Coronary artery (tissue), 2 donors: ENCODE results near the gene ZMYND11.

ENCODE experiments used
- DNase-seq: peaks from one replicate; pipeline ENCODE4 v3.0.0-alpha.2; 2017; ENCODE audit warnings: low spot score
- H3K27ac ChIP-seq, 2 donors: fragments of 200-600 bp; sonication (generic); one replicate each; pipeline ENCODE4 v1.5.1; 2016 to 2019
- H3K4me3 ChIP-seq: fragments of 200-600 bp; sonication (generic); 2 replicates; pipeline ENCODE4 v1.5.1; 2016; ENCODE audit warnings: mild to moderate bottlenecking, moderate library complexity
- CTCF ChIP-seq: fragments of 200-600 bp; sonication (generic); IDR thresholded peaks from one replicate; pipeline ENCODE4 v1.5.1; 2019; ENCODE audit warnings: antibody characterized with exemption

ZMYND11 gene

DNA sequence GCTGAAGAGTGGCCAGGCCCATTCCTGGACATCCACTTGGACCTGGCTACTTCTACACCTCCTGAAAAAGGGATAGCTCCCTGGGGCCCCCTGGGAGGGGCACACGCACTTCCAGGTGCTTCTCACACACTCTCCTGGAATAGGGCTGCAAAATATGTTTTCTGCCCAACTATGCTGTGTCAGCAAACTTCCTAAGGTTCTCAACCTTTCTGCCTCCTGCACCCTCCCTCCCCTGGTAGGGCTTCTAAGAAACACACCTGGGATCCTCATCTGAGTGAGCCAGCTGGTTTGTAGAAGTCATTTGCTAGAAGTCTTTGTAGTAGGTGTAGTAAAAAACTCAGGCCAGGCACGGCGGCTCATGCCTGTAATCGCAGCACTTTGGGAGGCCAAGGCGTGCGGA lies 136.5 kb downstream of the ZMYND11 start:
- no peak for DNase-seq
- Histone ChIP-seq H3K27ac (no peak overlapping the region), H3K4me3 (no peak overlapping the region)
- no peak for TF ChIP-seq CTCF

DNA sequence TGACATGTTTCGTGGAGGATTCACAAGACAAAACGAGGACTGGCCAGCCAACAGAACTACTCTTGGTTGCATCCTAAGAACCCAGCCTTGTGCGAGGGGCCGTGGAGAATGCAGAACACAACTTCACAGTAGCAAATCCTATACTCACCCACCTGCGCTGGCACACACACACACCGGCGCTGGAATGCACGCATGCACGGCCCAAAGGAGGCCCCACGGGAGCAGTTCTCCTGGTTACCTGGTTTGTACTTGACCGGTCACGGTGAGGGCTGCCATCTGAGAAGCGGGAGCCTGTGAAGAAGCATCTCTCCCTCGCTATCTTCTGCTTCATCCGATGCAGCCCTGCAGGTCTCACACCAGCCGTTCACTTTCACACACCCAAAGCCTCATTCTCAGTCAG lies 137.8 kb downstream of the ZMYND11 start:
- no peak for TF ChIP-seq CTCF
- no peak overlapping the region for H3K4me3 ChIP-seq
- DNase-seq: no peak
- no peak overlapping the region for H3K27ac ChIP-seq

DNA sequence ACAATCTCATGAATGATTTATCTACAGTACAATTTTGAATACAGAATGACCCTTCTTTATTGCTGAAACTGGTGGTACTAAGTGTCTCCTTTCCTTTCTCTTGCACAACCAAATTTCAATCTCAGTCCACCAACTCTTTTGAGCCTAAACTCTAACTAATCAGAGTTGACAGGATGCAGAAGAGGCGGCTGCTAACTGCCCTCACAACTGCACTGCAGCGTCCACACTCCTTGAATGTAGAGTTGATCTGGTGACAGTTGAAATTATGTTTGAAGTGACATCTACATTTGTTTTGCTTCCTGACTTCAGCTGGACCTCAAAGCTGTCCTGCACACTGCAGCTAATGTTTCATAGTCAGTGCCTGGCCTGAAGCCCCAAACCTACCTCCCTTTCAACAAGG lies 139.6 kb downstream of the ZMYND11 start:
- H3K27ac ChIP-seq: no peak overlapping the region
- no peak for DNase-seq
- no peak for TF ChIP-seq CTCF
- no peak overlapping the region for H3K4me3 ChIP-seq

DNA sequence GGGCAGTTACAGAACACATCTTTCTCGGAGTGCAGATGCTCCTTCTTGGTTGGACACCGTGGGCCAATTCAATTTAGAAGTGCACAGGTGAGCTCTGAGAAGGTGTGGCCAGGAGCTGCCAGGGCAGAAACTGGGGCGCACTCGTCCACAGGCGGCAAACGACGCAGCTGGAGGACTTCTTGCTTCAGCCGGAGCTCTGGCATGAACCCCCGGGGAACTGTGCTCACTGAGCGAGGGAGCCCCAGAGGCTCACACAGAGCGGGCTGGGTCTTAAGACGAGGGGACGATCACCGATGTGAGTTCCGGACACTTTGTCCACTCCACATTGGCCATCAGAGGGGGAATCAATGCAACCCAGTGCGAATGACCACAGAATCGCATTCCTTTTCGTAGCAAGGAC lies 140.4 kb downstream of the ZMYND11 start:
- no peak for DNase-seq
- no peak for TF ChIP-seq CTCF
- H3K4me3 ChIP-seq: no peak overlapping the region

DNA sequence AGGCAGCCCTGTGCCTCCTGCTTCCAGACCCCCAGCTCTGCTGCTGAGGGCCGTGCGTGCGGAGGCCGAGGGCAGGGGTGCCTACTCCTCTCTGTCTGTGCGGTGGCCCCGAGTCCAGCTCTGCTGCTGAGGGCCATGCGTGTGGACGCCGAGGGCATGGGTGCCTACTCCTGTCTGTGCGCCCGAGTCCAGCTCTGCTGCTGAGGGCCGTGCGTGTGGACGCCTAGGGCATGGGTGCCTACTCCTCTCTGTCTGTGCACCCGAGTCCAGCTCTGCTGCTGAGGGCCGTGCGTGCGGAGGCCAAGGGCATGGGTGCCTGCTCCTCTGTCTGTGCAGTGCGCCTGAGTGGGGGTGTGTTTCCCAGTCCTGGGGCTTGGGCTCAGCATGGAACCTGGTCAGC lies 142.7 kb downstream of the ZMYND11 start:
- Histone ChIP-seq H3K27ac (no peak overlapping the region), H3K4me3 (no peak overlapping the region)
- TF ChIP-seq CTCF: no peak
- no peak for DNase-seq

More for the DNA sequence above, 140.4 kb downstream of the ZMYND11 start:
- H3K27ac ChIP-seq: no peak overlapping the region

- Histone ChIP-seq H3K4me3 (no peak overlapping the region), H3K27ac (no peak overlapping the region)
- no peak for TF ChIP-seq CTCF
- DNase-seq: no peak
Observed at GRCh38 chr10:278707-279106, 143.5 kb downstream of the ZMYND11 start.

DNA sequence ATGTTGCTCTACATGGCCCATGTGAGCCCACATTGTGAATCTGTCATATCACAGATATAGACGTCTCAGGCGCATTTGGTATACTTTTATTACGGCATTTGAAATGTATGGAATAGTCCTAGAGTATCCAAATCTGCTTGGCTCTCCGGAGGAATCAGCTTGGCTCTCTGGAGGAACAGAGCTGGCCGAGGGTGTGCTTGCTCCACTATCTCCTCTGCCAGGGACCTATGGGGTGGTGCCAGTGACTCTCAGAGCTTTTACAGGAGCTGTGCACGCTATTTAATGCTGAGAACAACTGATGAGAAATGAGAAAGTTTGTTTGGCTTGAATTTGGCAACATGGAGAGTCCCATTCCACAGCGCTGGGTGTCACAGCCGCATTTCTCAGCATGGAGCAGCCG lies 144.0 kb downstream of the ZMYND11 start:
- TF ChIP-seq CTCF: no peak
- no peak for DNase-seq
- no peak overlapping the region for H3K4me3 ChIP-seq
- no peak overlapping the region for H3K27ac ChIP-seq
